GM13977 (cell line): ENCODE results near the gene EIF4G3.
"Not testable (repeated sequence)": the region's sequence is repeated elsewhere in the genome, so short reads cannot be mapped to it uniquely, and the experiment has no call there.

Experiments
- DNase-seq: peaks from one replicate; pipeline ENCODE4 v3.0.0; 2012; ENCODE audit warnings: low spot score
- CTCF ChIP-seq: IDR thresholded peaks from 2 replicates; pipeline ENCODE4 v1.5.1; 2012; ENCODE audit warnings: mild to moderate bottlenecking, control low read depth; ENCODE audit not compliant: insufficient read depth; ENCODE audit errors: extremely low read depth, missing control alignments
- in situ Hi-C: fragments of 300-500 bp; cut with MboI; formaldehyde crosslinking; loops from one replicate; pipeline ENCODE4 v1.12.0; 2022; ENCODE audit warnings: low sequenced_read_pairs, low pct_unique_long_range_greater_than_20kb, mixed read lengths, inconsistent platforms; ENCODE audit not compliant: unreplicated experiment

EIF4G3 gene

DNA sequence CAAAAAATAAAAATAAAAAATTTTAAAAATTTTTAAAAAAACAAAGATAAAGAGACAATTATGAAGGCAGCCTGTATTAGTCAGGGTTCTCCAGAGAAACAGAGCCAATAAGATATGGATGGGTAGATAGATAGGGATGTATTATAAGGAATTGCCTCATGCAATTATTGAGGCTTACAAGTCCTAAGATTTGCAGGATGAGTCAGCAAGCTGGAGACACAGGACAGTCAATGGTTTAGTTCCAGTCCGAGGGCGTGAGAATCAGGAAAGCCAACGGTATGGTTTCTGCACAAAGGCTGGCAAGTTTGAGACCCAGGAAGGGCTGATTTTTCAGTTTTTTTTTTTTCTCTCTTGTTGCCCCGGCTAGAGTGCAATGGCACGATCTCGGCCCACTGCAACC lies 24.1 kb upstream of the EIF4G3 start:
- no peak for DNase-seq
- in situ Hi-C loops: no loop called here

GRCh38 chr1:21198929-21199328 lies 22.2 kb upstream of the EIF4G3 start:
- no peak for DNase-seq
- no peak for TF ChIP-seq CTCF
- in situ Hi-C loops: loop anchor here (10.0 to 25.0 kb wide), 2 partner anchors 212 to 504 kb away; no protein-coding TSS in a partner anchor

More for the DNA sequence above, 24.1 kb upstream of the EIF4G3 start:
- no peak for TF ChIP-seq CTCF

- TF ChIP-seq CTCF: no peak
- DNase-seq: no peak
- in situ Hi-C loops: loop anchor here (10.0 to 25.0 kb wide), 2 partner anchors 206 to 498 kb away; no protein-coding TSS in a partner anchor
These were observed 16.2 kb upstream of the EIF4G3 start for GRCh38 chr1:21192871-21193270.

GRCh38 chr1:21192284-21192683 lies 15.6 kb upstream of the EIF4G3 start:
- in situ Hi-C loops: loop anchor here (10.0 to 25.0 kb wide), 2 partner anchors 205 to 497 kb away; no protein-coding TSS in a partner anchor
- no peak for TF ChIP-seq CTCF
- DNase-seq: no peak

DNA sequence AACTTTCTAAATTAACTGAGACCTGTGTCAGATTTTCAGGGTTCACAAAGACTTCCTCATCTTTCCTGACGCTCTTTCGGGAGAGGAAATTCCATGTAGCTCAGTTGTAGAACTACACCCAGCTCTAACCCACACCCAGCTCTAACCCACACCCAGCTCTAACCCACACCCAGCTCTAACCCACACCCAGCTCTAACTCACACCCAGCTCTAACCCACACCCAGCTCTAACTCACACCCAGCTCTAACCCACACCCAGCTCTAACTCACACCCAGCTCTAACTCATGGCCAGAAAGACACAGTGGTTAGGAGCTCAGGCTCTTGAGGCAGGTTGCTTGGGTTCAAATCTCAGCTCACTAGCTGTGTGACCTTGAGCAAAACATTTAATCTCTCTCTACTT lies 14.1 kb upstream of the EIF4G3 start:
- in situ Hi-C loops: loop anchor here (10.0 to 25.0 kb wide), 2 partner anchors 203 to 496 kb away; no protein-coding TSS in a partner anchor
- DNase-seq: not testable (repeated sequence)

DNA sequence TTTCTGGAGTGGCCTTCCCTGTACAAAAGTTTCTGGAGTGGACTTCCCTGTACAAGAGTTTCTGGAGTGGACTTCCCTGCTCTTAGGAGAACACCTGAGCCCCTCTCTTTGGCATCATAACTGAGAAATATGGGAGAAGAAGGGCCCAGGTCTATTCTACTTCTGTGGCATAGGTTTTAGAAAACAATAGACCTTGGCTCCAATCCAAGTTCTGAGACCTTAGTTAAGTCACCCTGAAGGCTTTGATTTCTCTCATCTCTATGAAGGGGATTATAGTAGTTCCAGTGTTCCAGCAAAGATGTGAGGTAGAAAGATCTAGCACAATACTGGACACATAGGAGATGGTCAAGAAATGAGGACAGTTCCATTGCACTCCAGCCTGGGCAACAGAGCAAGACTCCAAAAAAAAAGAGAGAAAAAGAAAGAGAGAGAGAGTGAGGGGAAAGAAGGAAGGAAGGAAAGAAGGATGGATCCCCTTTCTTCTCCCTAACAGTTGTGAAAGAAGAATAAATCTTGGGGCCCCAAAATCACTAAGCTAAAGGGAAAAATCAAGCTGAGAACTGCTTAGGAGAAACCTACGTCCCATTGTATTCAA lies 13.3 kb upstream of the EIF4G3 start:
- in situ Hi-C loops: loop anchor here (10.0 to 25.0 kb wide), 2 partner anchors 203 to 495 kb away; no protein-coding TSS in a partner anchor
- no peak for TF ChIP-seq CTCF
- DNase-seq: no peak

DNA sequence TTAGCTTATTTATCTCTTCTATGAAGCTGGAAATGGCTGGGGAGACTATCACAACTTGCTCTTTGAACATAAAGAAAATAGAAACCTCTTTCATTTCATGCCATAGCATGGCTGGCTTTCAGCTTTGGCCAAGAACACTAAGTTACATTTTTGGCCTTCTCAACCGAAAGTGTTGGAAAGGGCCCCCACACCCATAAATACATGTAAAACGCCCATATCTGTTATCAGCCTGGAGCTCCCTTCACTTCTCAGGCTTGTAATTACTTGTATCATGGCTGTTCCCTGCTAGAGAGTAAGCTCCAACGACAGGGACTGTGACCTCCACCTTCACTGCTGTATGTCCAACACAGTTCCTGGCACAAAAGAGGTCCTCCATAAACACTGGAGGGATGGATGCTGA lies 12.7 kb upstream of the EIF4G3 start:
- in situ Hi-C loops: loop anchor here (25.0 kb wide), 1 partner anchor 202 kb away; no protein-coding TSS in a partner anchor
- TF ChIP-seq CTCF: no peak

More for the DNA sequence above, 12.7 kb upstream of the EIF4G3 start:
- no peak for DNase-seq
